ENCODE results near the gene NLE1.

The NLE1 gene

GRCh38 chr17:35084987-35085386 lies 57.1 kb downstream of the NLE1 start:
- DNase-seq, result no peak

DNA sequence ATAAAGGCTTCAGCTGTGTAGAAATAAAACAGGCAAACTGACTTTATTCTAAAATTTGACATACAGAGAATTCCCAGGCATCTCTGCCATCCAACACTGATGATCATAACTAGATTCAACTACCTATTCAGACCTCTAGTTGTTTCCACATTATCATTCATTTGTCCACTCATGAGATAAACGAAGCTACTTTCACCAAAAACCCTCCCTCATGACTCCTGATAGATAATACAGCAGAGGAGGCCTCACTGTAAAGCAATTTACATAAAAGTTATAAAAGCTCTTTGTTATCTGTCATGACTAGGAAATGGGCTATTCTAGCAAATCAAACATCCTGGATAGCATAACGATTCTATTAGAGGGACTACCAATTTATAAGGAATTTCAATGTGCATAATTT lies 59.0 kb downstream of the NLE1 start:
- no peak for DNase-seq

DNA sequence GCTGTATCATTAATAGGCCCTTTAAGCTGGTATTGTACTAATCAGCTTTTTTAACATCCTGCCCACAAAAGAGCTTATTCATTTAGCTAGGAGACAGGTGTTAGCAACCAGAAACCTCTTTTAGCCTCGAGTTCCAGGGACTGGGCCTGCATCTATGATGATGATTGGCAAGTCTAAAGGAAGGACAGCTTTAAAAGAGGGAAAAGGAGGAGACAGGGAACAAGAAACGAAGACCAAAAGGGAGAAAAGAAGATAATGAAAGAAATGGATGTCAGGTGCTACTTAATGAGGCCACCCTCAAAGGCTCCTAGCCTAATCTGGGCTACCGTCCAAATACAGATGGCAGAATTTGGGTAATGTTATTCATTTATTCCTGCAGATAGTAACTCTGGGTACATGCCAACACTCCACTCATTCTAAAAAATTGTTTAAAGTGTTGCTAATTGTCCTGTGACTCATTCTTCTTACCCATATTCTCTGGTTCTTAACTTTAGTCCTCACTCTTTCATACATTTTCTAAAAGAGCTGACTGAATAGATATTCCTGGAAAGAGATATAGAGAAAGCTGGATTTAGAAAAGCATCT lies 59.9 kb downstream of the NLE1 start:
- no peak for DNase-seq

DNA sequence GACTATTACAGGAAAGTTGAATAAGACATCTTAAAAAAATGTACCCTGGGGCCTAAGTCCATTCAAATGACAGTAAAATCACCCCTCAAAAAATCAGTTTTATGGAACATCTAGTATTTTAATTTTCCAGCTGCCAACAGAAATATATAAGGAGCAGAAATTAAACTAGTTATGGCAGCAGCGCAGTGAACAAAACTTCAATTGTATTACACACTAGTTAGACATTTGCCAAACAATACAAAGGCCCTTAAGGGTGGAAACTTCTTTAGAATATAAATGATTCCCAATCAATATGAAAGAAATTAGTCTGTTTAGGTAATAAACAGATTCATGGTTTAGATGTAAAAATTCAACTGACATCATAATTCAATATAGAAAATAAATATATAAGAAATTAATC lies 60.5 kb downstream of the NLE1 start:
- DNase-seq, result no peak

DNA sequence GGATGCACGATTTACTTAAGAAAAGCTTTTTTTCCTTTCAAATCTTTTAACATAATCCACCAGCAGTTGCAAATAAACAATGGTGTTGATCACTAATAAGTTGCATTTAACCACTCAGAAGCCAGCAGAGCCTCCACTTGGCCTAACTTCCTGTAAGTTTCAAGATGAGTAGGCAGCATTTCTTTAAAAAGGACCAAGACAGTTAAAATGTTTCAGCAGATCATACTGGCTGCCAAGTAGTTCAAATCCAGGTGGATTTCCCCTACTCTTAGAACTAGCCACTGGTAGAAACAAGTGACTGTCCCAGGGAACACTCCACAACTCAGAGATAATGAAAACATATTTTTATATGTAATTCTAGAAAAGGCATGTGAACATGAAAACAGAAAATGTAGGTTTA lies 61.6 kb downstream of the NLE1 start:
- DNase-seq, result no peak

- DNase-seq, result no peak
Measured at GRCh38 chr17:35079547-35080423, 62.3 kb downstream of the NLE1 start.

All from activated gamma-delta T cell (primary cell).